ENCODE data around the gene LYPD4. TPM values are rescaled to one million over a fixed set of nuclear protein-coding genes. Genes with fewer than 3 reads are reported as not detected.
A peak's percentile ranks its signal among the peaks of the same experiment; 100 is the strongest.
"Not testable (repeated sequence)": the region's sequence is repeated elsewhere in the genome, so short reads cannot be mapped to it uniquely, and the experiment has no call there.

Gene LYPD4
- total RNA-seq, result not detected in 2 replicates

GRCh38 chr19:41844601-41845000, at the start of gene LYPD4:
Gene LYPD4 (minus strand): TSS chr19:41844683. CDS start chr19:41839285, 5,398 bp downstream.
- no peak for DNase-seq (ENCODE audit: low read depth in 2 of 2)

GRCh38 chr19:41893899-41894298, 49.4 kb upstream of the LYPD4 start:
- no peak for DNase-seq (ENCODE audit: low read depth in 2 of 2)

- no peak for DNase-seq (ENCODE audit: low read depth in 2 of 2)
Observed at GRCh38 chr19:41892173-41892902, 47.9 kb upstream of the LYPD4 start.

GRCh38 chr19:41890936-41891335, 46.5 kb upstream of the LYPD4 start:
- no peak for DNase-seq (ENCODE audit: low read depth in 2 of 2)

GRCh38 chr19:41889896-41890295, 45.4 kb upstream of the LYPD4 start:
- DNase-seq (ENCODE audit: low read depth in 2 of 2), result no peak

GRCh38 chr19:41888926-41889325, 44.4 kb upstream of the LYPD4 start:
- DNase-seq (ENCODE audit: low read depth in 2 of 2), result no peak

GRCh38 chr19:41887711-41888382, 43.4 kb upstream of the LYPD4 start:
- DNase-seq (ENCODE audit: low read depth in 2 of 2), result no peak

GRCh38 chr19:41886761-41887710, 42.6 kb upstream of the LYPD4 start:
- DNase-seq (ENCODE audit: low read depth in 2 of 2), result no peak

- DNase-seq (ENCODE audit: low read depth in 2 of 2), result peak; percentile 96 to 98
Observed at GRCh38 chr19:41883821-41884733, 39.6 kb upstream of the LYPD4 start.

GRCh38 chr19:41883463-41883820, 39.0 kb upstream of the LYPD4 start:
- no peak for DNase-seq (ENCODE audit: low read depth in 2 of 2)

- DNase-seq (ENCODE audit: low read depth in 2 of 2), result peak in 1 of 2 donors; percentile 26
Observed at GRCh38 chr19:41882568-41883462, 38.3 kb upstream of the LYPD4 start, which contains the start of gene ARHGEF1. Gene ARHGEF1 (plus strand): TSS chr19:41883184. CDS start chr19:41888083, 4,899 bp downstream.

GRCh38 chr19:41880329-41880708, 35.8 kb upstream of the LYPD4 start:
- no peak for DNase-seq (ENCODE audit: low read depth in 2 of 2)

- no peak for DNase-seq (ENCODE audit: low read depth in 2 of 2)
Observed at GRCh38 chr19:41879670-41880328, 35.3 kb upstream of the LYPD4 start.

- DNase-seq (ENCODE audit: low read depth in 2 of 2), result no peak
Observed at GRCh38 chr19:41879080-41879479, 34.6 kb upstream of the LYPD4 start.

- DNase-seq (ENCODE audit: low read depth in 2 of 2), result no peak
Observed at GRCh38 chr19:41877916-41878905, 33.7 kb upstream of the LYPD4 start.

- no peak for DNase-seq (ENCODE audit: low read depth in 2 of 2)
Observed at GRCh38 chr19:41876847-41877832, 32.7 kb upstream of the LYPD4 start, which contains the start of gene CD79A. Gene CD79A (plus strand): TSS chr19:41877279. CDS start chr19:41877305, 26 bp downstream.

- not testable (repeated sequence) for DNase-seq (ENCODE audit: low read depth in 2 of 2)
Observed at GRCh38 chr19:41875973-41876372, 31.5 kb upstream of the LYPD4 start.

Measured in lung microvascular endothelial cell (primary cell).